ENCODE results near the gene MRE11. TPM values are rescaled to one million over a fixed set of nuclear protein-coding genes. Genes with fewer than 3 reads are reported as not detected.

The MRE11 gene
- total RNA-seq, 2 experiments from 2014 or later, result 43.4 to 47.6 TPM

DNA sequence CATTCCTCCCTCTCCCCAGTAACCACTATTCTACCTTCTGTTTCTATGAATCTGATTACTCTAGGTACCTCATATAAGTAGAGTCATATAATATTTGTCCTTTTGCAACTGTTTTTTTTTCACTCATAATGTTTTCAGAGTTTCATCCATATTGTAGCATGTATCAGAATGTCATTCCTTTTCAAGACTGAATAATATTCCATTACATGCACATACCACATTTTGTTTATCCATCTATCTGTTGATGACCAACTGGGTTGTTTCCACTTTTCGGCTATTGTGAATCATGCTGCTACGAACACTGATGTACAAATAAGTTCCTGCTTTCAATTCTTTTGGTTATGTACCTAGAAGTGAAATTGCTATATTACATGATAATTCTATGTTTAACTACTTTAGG lies 40.7 kb downstream of the MRE11 start:
- no peak overlapping the region for H3K4me3 Mint-ChIP-seq
- H3K4me1 Mint-ChIP-seq (ENCODE audit: low read depth), result no peaks in the 10 kb centered on the region
- intact Hi-C loops (cut with micrococcal nuclease), result no loop called here
- DNase-seq, result no peak
- H3K27me3 Mint-ChIP-seq, result no peaks in the 10 kb centered on the region
- CTCF ChIA-PET, result no interaction called here
- H3K27ac Mint-ChIP-seq, result no peak overlapping the region
- peaks cover 3% of the 10 kb centered on the region for H3K9me3 Mint-ChIP-seq
- peaks cover 31% of the 10 kb centered on the region for H3K36me3 Mint-ChIP-seq
- POLR2A ChIA-PET, result no interaction called here

GRCh38 chr11:94450048-94450447 lies 43.6 kb downstream of the MRE11 start:
- CTCF ChIA-PET, result interaction anchor here (0.9 kb wide), 1 partner anchor 55 kb away, joined by 3 read pairs; no protein-coding TSS in a partner anchor
- Mint-ChIP-seq H3K36me3 (peaks cover 31% of the 10 kb centered on the region), H3K9me3 (peaks cover 3% of the 10 kb centered on the region), H3K4me1 (ENCODE audit: low read depth) (no peaks in the 10 kb centered on the region), H3K27ac (no peak overlapping the region), H3K4me3 (no peak overlapping the region), H3K27me3 (no peaks in the 10 kb centered on the region)
- intact Hi-C loops (cut with micrococcal nuclease), result no loop called here
- POLR2A ChIA-PET, result no interaction called here
- no peak for DNase-seq

DNA sequence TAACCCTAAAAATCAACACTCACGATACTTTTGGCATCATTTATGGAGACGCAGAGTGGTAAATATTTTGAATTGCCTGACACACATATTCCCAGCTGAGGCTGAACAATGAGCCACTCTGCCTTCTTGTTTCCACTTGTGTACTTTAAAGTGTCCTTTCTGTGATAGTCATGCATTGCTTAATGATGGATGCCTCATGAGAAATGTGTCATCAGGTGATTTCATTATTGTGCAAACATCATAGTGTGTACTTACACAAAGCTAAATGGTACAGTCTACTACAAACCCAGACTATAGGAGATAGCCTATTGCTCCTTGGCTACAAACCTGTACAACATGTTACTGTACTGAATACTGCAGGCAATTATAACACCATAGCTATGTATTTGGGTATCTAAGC lies 44.2 kb downstream of the MRE11 start:
- intact Hi-C loops (cut with micrococcal nuclease), result no loop called here
- Mint-ChIP-seq H3K4me1 (ENCODE audit: low read depth) (no peaks in the 10 kb centered on the region), H3K9me3 (peaks cover 3% of the 10 kb centered on the region), H3K27ac (no peak overlapping the region), H3K27me3 (no peaks in the 10 kb centered on the region), H3K36me3 (peaks cover 30% of the 10 kb centered on the region), H3K4me3 (no peak overlapping the region)
- no peak for DNase-seq
- ChIA-PET CTCF (no interaction called here), POLR2A (no interaction called here)

DNA sequence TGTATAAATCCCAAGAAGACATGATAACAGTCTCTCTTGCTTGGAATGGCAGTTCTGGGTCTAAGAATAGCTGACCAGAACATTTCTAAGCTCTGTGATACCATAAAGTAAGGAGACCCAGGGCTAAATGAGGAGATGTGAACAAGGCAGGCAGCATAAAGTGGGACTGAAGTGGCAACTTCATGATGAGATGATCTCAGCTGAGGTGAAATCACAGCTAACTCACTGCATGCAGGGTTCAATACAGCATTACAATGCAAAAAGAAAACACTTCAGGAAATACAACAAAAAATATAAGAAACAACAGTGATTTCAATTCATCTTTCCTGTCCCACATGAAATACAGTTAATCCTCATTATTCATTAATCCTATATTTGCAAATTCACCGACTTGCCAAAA lies 44.6 kb downstream of the MRE11 start:
- H3K9me3 Mint-ChIP-seq, result peaks cover 3% of the 10 kb centered on the region
- no peaks in the 10 kb centered on the region for H3K4me1 Mint-ChIP-seq (ENCODE audit: low read depth)
- H3K27me3 Mint-ChIP-seq, result no peaks in the 10 kb centered on the region

DNA sequence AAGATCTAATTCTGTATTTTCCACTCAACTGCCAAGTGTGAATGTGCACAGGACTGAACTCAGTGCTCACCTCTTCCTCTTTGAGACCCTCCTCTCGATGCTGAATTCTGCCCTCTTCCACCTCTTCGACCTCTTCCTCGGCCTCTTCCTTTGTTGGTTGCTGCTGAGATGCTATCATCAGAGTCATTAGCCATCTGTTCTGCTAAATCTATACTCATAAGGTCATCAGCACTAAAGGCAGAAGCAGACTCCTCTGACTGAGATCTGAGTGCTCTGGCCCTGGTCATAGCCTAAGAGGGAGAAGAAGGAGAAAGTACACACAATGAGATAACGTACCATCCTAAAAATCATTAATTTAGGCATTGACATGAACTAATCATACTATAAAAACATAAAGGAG lies 46.5 kb downstream of the MRE11 start:
- no peaks in the 10 kb centered on the region for H3K4me1 Mint-ChIP-seq (ENCODE audit: low read depth)
- intact Hi-C loops (cut with micrococcal nuclease), result no loop called here
- DNase-seq, result no peak
- H3K36me3 Mint-ChIP-seq, result peaks cover 31% of the 10 kb centered on the region
- ChIA-PET CTCF (no interaction called here), POLR2A (no interaction called here)
- H3K27ac Mint-ChIP-seq, result no peak overlapping the region
- H3K9me3 Mint-ChIP-seq, result no peaks in the 10 kb centered on the region
- H3K27me3 Mint-ChIP-seq, result no peaks in the 10 kb centered on the region
- H3K4me3 Mint-ChIP-seq, result no peak overlapping the region

More for the DNA sequence above, 44.6 kb downstream of the MRE11 start:
- Mint-ChIP-seq H3K4me3 (no peak overlapping the region), H3K27ac (no peak overlapping the region), H3K36me3 (peaks cover 34% of the 10 kb centered on the region)
- ChIA-PET POLR2A (no interaction called here), CTCF (no interaction called here)
- no peak for DNase-seq
- intact Hi-C loops (cut with micrococcal nuclease), result no loop called here

DNA sequence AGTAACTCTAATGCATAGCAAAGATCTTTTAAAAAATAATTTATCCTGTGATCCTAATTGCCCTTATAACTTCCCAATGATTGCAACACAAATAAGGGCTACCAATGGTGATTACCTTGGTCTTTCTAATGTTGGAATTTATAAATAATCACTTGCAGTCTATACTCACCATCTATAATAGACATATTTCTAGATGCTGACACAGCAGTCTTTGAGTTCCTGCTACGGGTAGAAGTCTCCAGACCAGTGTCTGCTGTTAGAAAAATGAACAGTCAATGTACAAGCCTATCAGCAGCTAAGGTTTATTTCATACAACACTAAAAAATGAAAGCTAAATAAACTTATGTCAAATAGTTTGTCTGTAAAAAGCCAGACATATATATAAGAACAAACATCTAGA lies 48.0 kb downstream of the MRE11 start:
- no peak overlapping the region for H3K4me3 Mint-ChIP-seq
- H3K27ac Mint-ChIP-seq, result no peak overlapping the region
- ChIA-PET POLR2A (no interaction called here), CTCF (no interaction called here)
- H3K36me3 Mint-ChIP-seq, result peaks cover 39% of the 10 kb centered on the region
- intact Hi-C loops (cut with micrococcal nuclease), result no loop called here
- H3K4me1 Mint-ChIP-seq (ENCODE audit: low read depth), result no peaks in the 10 kb centered on the region
- DNase-seq, result no peak
- H3K9me3 Mint-ChIP-seq, result no peaks in the 10 kb centered on the region
- no peaks in the 10 kb centered on the region for H3K27me3 Mint-ChIP-seq

GRCh38 chr11:94433049-94433448 lies 60.6 kb downstream of the MRE11 start:
- ChIA-PET CTCF (no interaction called here), POLR2A (no interaction called here)
- peaks cover 2% of the 10 kb centered on the region for H3K4me1 Mint-ChIP-seq (ENCODE audit: low read depth)
- H3K36me3 Mint-ChIP-seq, result peaks cover 62% of the 10 kb centered on the region
- no peak for DNase-seq
- no peak overlapping the region for H3K27ac Mint-ChIP-seq
- intact Hi-C loops (cut with micrococcal nuclease), result no loop called here
- H3K9me3 Mint-ChIP-seq, result no peaks in the 10 kb centered on the region
- no peaks in the 10 kb centered on the region for H3K27me3 Mint-ChIP-seq
- no peak overlapping the region for H3K4me3 Mint-ChIP-seq

- no peaks in the 10 kb centered on the region for H3K27me3 Mint-ChIP-seq
- no peak for DNase-seq
- intact Hi-C loops (cut with micrococcal nuclease), result no loop called here
- POLR2A ChIA-PET, result no interaction called here
- peaks cover 61% of the 10 kb centered on the region for H3K36me3 Mint-ChIP-seq
- peaks cover 3% of the 10 kb centered on the region for H3K9me3 Mint-ChIP-seq
- H3K4me3 Mint-ChIP-seq, result no peak overlapping the region
- no peak overlapping the region for H3K27ac Mint-ChIP-seq
- CTCF ChIA-PET, result no interaction called here
- H3K4me1 Mint-ChIP-seq (ENCODE audit: low read depth), result no peaks in the 10 kb centered on the region
Observed at GRCh38 chr11:94424662-94425061, 69.0 kb downstream of the MRE11 start.

DNA sequence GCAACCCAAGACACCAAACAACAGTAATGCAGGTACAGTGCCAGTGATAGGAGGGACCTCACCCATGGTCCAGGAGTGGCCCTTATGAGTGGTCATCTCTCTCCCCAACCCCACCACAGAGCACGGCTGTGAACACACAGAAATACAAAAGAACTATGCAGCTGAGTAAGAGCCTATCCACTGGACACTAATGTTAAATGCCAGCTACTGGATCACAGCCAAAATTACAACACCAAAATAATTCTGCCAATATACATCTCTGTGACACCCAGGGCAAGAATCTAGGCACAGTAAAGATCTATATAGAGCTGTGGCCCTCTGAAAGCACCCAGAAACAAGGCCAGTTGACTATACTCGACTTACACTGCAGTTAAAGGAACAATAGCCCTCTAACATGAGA lies 69.6 kb downstream of the MRE11 start:
- H3K4me1 Mint-ChIP-seq (ENCODE audit: low read depth), result no peaks in the 10 kb centered on the region
- intact Hi-C loops (cut with micrococcal nuclease), result no loop called here
- no peak overlapping the region for H3K4me3 Mint-ChIP-seq
- CTCF ChIA-PET, result no interaction called here
- no peak overlapping the region for H3K27ac Mint-ChIP-seq
- DNase-seq, result no peak
- peaks cover 56% of the 10 kb centered on the region for H3K36me3 Mint-ChIP-seq
- peaks cover 3% of the 10 kb centered on the region for H3K9me3 Mint-ChIP-seq
- no peaks in the 10 kb centered on the region for H3K27me3 Mint-ChIP-seq
- POLR2A ChIA-PET, result no interaction called here

DNA sequence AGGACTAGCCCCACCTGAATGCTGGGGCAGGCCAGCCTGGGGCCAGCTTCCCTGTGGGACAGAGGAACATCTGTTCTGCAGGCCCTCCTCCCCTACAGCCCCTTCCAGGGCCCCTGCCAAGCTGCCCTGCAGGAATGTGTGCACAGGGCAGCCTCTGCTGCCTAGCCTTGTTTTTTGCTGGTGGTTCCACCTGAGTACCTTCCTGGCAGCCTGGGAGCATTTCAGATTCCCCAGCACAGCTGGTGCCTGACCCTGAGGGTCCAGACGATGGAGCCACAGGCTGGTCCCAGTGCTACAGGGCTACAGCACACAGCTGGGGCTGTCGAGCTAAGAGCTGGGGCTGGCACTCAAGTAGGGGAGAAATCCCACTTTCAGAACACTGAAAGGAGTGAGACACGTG lies 70.1 kb downstream of the MRE11 start:
- ChIA-PET POLR2A (no interaction called here), CTCF (no interaction called here)
- Mint-ChIP-seq H3K36me3 (peaks cover 52% of the 10 kb centered on the region), H3K4me3 (no peak overlapping the region), H3K27ac (no peak overlapping the region), H3K9me3 (peaks cover 3% of the 10 kb centered on the region), H3K27me3 (no peaks in the 10 kb centered on the region), H3K4me1 (ENCODE audit: low read depth) (no peaks in the 10 kb centered on the region)
- DNase-seq, result no peak
- intact Hi-C loops (cut with micrococcal nuclease), result no loop called here

GRCh38 chr11:94418123-94418765 lies 75.4 kb downstream of the MRE11 start:
- no peak for DNase-seq
- no peak overlapping the region for H3K27ac Mint-ChIP-seq
- POLR2A ChIA-PET, result no interaction called here
- no peak overlapping the region for H3K4me3 Mint-ChIP-seq
- H3K36me3 Mint-ChIP-seq, result peaks cover 35% of the 10 kb centered on the region
- H3K4me1 Mint-ChIP-seq (ENCODE audit: low read depth), result no peaks in the 10 kb centered on the region
- CTCF ChIA-PET, result interaction anchor here (0.9 kb wide), 1 partner anchor 247 kb away, joined by 3 read pairs; no protein-coding TSS in a partner anchor
- no peaks in the 10 kb centered on the region for H3K9me3 Mint-ChIP-seq
- H3K27me3 Mint-ChIP-seq, result no peaks in the 10 kb centered on the region
- intact Hi-C loops (cut with micrococcal nuclease), result no loop called here

DNA sequence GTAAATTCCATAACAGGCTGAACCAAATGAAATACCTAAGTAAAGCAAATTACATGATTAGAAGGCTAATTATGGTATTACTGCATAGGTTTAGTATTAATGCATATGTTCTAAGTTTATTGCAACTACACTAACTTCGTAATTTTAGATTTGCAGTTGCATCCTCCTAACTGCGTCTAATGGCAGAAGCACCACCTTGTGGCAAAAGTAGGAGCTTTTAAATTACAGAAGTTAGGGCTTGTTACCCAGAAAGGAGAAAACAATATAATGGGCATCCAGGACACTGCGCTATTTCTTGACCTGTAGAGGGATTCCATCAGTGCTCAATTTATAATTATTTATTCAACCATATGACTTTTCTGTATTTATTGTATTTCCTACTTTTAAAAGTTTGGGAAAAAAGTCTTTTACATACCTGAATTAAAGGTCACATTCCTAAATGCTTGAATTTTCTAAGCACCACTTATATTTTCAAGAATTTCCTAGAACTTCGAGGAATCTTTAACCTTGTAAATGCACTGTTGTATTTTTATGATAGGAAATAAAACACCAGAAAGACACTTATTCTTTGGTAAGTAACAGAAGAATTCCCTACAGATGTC lies 76.2 kb downstream of the MRE11 start:
- intact Hi-C loops (cut with micrococcal nuclease), result no loop called here
- H3K27ac Mint-ChIP-seq, result no peak overlapping the region
- H3K27me3 Mint-ChIP-seq, result no peaks in the 10 kb centered on the region
- H3K4me3 Mint-ChIP-seq, result no peak overlapping the region
- no peaks in the 10 kb centered on the region for H3K9me3 Mint-ChIP-seq
- no peak for DNase-seq
- H3K36me3 Mint-ChIP-seq, result peaks cover 39% of the 10 kb centered on the region
- no peaks in the 10 kb centered on the region for H3K4me1 Mint-ChIP-seq (ENCODE audit: low read depth)
- ChIA-PET CTCF (interaction anchor here (0.9 to 1.2 kb wide), 3 partner anchors 12 to 522 kb away, joined by 3 to 4 read pairs (median 3); no protein-coding TSS in a partner anchor), POLR2A (no interaction called here)

Data from activated CD4-positive, alpha-beta memory T cell treated with anti-CD3 and anti-CD28 coated beads for 36 hours (primary cell).